HepG2 (cell line): ENCODE results near the gene KIAA0040. TPM values are rescaled to one million over a fixed set of nuclear protein-coding genes. Genes with fewer than 3 reads are reported as not detected.

ENCODE experiments used
- ATAC-seq: fragments of 200-7000 bp; cut with Tn5 transposase; 3 replicates; pipeline ENCODE4 v1.9.1; 2020; ENCODE audit warnings: mild to moderate bottlenecking, moderate library complexity
- BruUV-seq: library from RNA; stranded (reverse); fragments of 400-500 nt; replicated peaks from 2 replicates; lab custom pipeline; 2021; lab: Mats Ljungman, UMichigan
- CTCF ChIA-PET: fragments of 300-600 bp; formaldehyde crosslinking; extraction: SDS; loops from one replicate; lab custom pipeline; 2021; ENCODE audit warnings: low total read pairs, inconsistent platforms, low intra/inter-chr PET ratio; lab: Yijun Ruan, JAX
- POLR2A ChIA-PET: fragments of 350-600 bp; sonication (Branson Sonifier 250); formaldehyde crosslinking; loops from one replicate; lab custom pipeline; 2020; ENCODE audit warnings: antibody characterized with exemption, inconsistent platforms; lab: Yijun Ruan, JAX
- DNase-seq: peaks from one replicate; pipeline ENCODE4 v3.0.0-alpha.2; 2015; ENCODE audit warnings: low spot score
- FAIRE-seq: peaks from 3 replicates; lab custom pipeline; 2011; peaks lifted over from hg19 to GRCh38; lab: Jason Lieb, UNC
- H2AFZ ChIP-seq: one replicate; pipeline ENCODE4 v1.6.1; 2011; ENCODE audit warnings: low read length, inconsistent platforms
- H3K27ac ChIP-seq: fragments of 300-600 bp; 3 replicates; pipeline ENCODE4 v1.8.0; 2011; ENCODE audit warnings: mixed run types, mild to moderate bottlenecking, mixed read lengths, low read length, inconsistent platforms; ENCODE audit not compliant: insufficient read depth; ENCODE audit errors: extremely low read length
- H3K27me3 ChIP-seq, 2 experiments: fragments of 200-600 bp in 1 of 2; 2 replicates in 1 of 2; 3 replicates in 1 of 2; pipeline versions ENCODE4 v1.6.0 to v1.8.0; 2011; ENCODE audit warnings: low read length in 2 of 2, mild to moderate bottlenecking in 2 of 2, moderate library complexity in 2 of 2, inconsistent platforms in 1 of 2; ENCODE audit not compliant: insufficient read depth in 2 of 2, control insufficient read depth in 1 of 2
- H3K36me3 ChIP-seq, 2 experiments: fragments of 200-600 bp in 1 of 2; replicated peaks in 1 of 2; 2 replicates in 1 of 2; 3 replicates in 1 of 2; pipeline versions ENCODE4 v1.5.1 to v1.8.0; 2011; ENCODE audit warnings: low read length in 2 of 2, inconsistent platforms in 1 of 2; ENCODE audit not compliant: insufficient read depth in 2 of 2, control insufficient read depth in 1 of 2
- H3K4me1 ChIP-seq: 2 replicates; pipeline ENCODE4 v1.5.1; 2012; ENCODE audit warnings: low read length, inconsistent platforms; ENCODE audit not compliant: insufficient read depth
- H3K4me2 ChIP-seq: 2 replicates; pipeline ENCODE4 v1.6.0; 2011; ENCODE audit warnings: low read depth, low read length, inconsistent platforms
- H3K4me3 ChIP-seq, 3 experiments: fragments of 200-600 bp in 1 of 3; sonication (generic), shearing (Covaris generic) in 1 of 3; replicated peaks in 1 of 3; 2 replicates each; pipeline ENCODE4 v1.5.1; 2011 to 2016; ENCODE audit warnings: low read length in 3 of 3, inconsistent platforms in 2 of 3, low read depth in 2 of 3, mild to moderate bottlenecking in 2 of 3, control low read depth in 1 of 3, mixed read lengths in 1 of 3; ENCODE audit not compliant: insufficient read depth in 1 of 3
- H3K79me2 ChIP-seq: one replicate; pipeline ENCODE4 v1.6.1; 2011; ENCODE audit warnings: low read length, inconsistent platforms; ENCODE audit not compliant: insufficient read depth
- H3K9ac ChIP-seq: 2 replicates; pipeline ENCODE4 v1.6.0; 2011; ENCODE audit warnings: mild to moderate bottlenecking, low read depth, low read length, inconsistent platforms; ENCODE audit not compliant: insufficient read depth
- H3K9me3 ChIP-seq: 2 replicates; pipeline ENCODE4 v1.5.1; 2012; ENCODE audit warnings: mild to moderate bottlenecking, low read length
- H4K20me1 ChIP-seq: 2 replicates; pipeline ENCODE4 v1.6.0; 2011; ENCODE audit warnings: inconsistent platforms, mild to moderate bottlenecking, low read length, moderate library complexity; ENCODE audit not compliant: insufficient read depth
- CEBPB ChIP-seq: IDR thresholded peaks from 2 replicates; pipeline ENCODE4 v1.6.1; 2011; ENCODE audit warnings: low read depth, low read length, improper control_type of control experiment, borderline replicate concordance
- ELF4 ChIP-seq: sonication (generic); formaldehyde crosslinking; IDR thresholded peaks from 2 replicates; pipeline ENCODE4 v1.5.0; 2020; ENCODE audit warnings: missing genetic modification reagents, mild to moderate bottlenecking, moderate library complexity, borderline replicate concordance
- FOXJ3 ChIP-seq: sonication (generic); formaldehyde crosslinking; IDR thresholded peaks from 2 replicates; pipeline ENCODE4 v1.4.0; 2020; ENCODE audit warnings: missing genetic modification reagents, mild to moderate bottlenecking, borderline replicate concordance
- KLF11 ChIP-seq: IDR thresholded peaks from 2 replicates; pipeline ENCODE4 v1.6.1; 2016; ENCODE audit warnings: missing compliant biosample characterization
- KLF13 ChIP-seq: sonication (generic); formaldehyde crosslinking; IDR thresholded peaks from 2 replicates; pipeline ENCODE4 v1.4.0; 2020; ENCODE audit warnings: mild to moderate bottlenecking, missing genetic modification reagents
- MIXL1 ChIP-seq: IDR thresholded peaks from 2 replicates; pipeline ENCODE4 v1.6.1; 2016
- NKX3-1 ChIP-seq: sonication (generic); formaldehyde crosslinking; IDR thresholded peaks from 2 replicates; pipeline ENCODE4 v1.5.0; 2020; ENCODE audit warnings: missing genetic modification reagents
- RXRA ChIP-seq: sonication (generic); formaldehyde crosslinking; IDR thresholded peaks from 2 replicates; pipeline ENCODE4 v1.5.1; 2020; ENCODE audit warnings: missing genetic modification reagents
- ZNF354B ChIP-seq: sonication (generic); formaldehyde crosslinking; IDR thresholded peaks from 2 replicates; pipeline ENCODE4 v1.8.0; 2022; ENCODE audit warnings: mild to moderate bottlenecking, missing genetic modification reagents
- ZNF557 ChIP-seq: sonication (generic); formaldehyde crosslinking; IDR thresholded peaks from 2 replicates; pipeline ENCODE4 v1.4.0; 2020; ENCODE audit warnings: missing genetic modification reagents
- WGBS: methylation state at CpG from one replicate; pipeline ENCODE4 v1.1.6; 2017; ENCODE audit warnings: low lambda C conversion rate; 5-methylcytosine and 5-hydroxymethylcytosine counted together
- in situ Hi-C: cut with HindIII; loops from 2 replicates; pipeline ENCODE4 v1.10.0; 2017; ENCODE audit warnings: low pct_unique_long_range_greater_than_20kb; ENCODE audit not compliant: extremely low pct_ligation_motif_present
- intact Hi-C: fragments of 100-400 bp; cut with micrococcal nuclease; formaldehyde crosslinking; loops from one replicate; pipeline ENCODE4 v1.10.0; 2022; ENCODE audit not compliant: unreplicated experiment
- polyA plus RNA-seq, 8 experiments: library from polyadenylated mRNA; depleted of rRNA in 3 of 8; stranded (reverse) in 7 of 8; unstranded in 1 of 8; fragments of >200 nt; fragmentation: Illumina TruSeq in 4 of 8; extraction: Trizol in 4 of 8; gene quantifications; 2 replicates each; pipeline versions ENCODE4 v1.2.1 to v1.2.3, GENCODE V29; 2011 to 2016; ENCODE audit warnings: low read depth in 4 of 8, missing spikeins in 1 of 8, mixed read lengths in 1 of 8; ENCODE audit not compliant: insufficient read depth in 1 of 8
- total RNA-seq, 5 experiments: library from RNA; depleted of rRNA; stranded (reverse); fragments of >200 nt; fragmentation: Illumina TruSeq; extraction: Trizol; gene quantifications; 2 replicates each; pipeline ENCODE4 v1.2.3, GENCODE V29; 2016; ENCODE audit warnings: low read depth in 1 of 5
- TF ChIP-seq, protein P1 (sequence below): sonication (generic); formaldehyde crosslinking; IDR thresholded peaks from 2 replicates; pipeline ENCODE4 v1.4.0; 2020; ENCODE audit warnings: missing genetic modification reagents
- TF ChIP-seq, protein P2 (sequence below): sonication (generic); formaldehyde crosslinking; IDR thresholded peaks from 2 replicates; pipeline ENCODE4 v1.4.0; 2020; ENCODE audit warnings: mild to moderate bottlenecking, low read depth, missing genetic modification reagents

KIAA0040 gene
- total and polyA plus RNA-seq, 2 of the 13 experiments (the other 11 are each of a cell fraction or from before 2014, with no cell fraction given) = 0.24 to 0.26 TPM

DNA sequence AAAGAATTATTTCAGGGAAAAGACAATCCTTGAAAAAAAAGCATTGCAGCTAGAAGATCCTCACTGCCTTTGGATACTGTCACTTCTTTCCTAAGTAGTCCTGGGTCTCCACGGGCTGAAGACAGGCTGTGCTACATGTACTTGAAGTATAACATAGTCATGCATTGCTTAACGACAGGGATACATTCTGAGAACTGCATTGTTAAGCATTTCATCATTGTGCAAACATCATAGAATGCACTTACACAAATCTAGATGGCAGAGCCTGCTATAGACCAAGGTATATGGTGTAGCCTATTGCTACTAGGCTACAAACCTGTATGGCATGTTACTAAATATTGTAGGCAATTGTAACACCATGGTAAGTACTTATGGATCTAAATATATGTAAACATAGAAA lies 54.0 kb downstream of the KIAA0040 start:
- H3K4me1 ChIP-seq = no peaks in the 10 kb centered on the region; the same call in 1 of the 2 replicates
- no peaks in the 10 kb centered on the region; a peak in 1 of 5 replicates for H3K27me3 ChIP-seq
- no peaks in the 10 kb centered on the region for H3K36me3 ChIP-seq
- ATAC-seq = no peak
- H3K27ac ChIP-seq = no peak overlapping the region
- no peak for FAIRE-seq
- no peak overlapping the region for H2AFZ ChIP-seq
- no peak for DNase-seq
- in situ Hi-C loops = no loop called here
- H3K79me2 ChIP-seq = no peaks in the 10 kb centered on the region
- intact Hi-C loops = no loop called here
- TF ChIP-seq, protein P1, sequence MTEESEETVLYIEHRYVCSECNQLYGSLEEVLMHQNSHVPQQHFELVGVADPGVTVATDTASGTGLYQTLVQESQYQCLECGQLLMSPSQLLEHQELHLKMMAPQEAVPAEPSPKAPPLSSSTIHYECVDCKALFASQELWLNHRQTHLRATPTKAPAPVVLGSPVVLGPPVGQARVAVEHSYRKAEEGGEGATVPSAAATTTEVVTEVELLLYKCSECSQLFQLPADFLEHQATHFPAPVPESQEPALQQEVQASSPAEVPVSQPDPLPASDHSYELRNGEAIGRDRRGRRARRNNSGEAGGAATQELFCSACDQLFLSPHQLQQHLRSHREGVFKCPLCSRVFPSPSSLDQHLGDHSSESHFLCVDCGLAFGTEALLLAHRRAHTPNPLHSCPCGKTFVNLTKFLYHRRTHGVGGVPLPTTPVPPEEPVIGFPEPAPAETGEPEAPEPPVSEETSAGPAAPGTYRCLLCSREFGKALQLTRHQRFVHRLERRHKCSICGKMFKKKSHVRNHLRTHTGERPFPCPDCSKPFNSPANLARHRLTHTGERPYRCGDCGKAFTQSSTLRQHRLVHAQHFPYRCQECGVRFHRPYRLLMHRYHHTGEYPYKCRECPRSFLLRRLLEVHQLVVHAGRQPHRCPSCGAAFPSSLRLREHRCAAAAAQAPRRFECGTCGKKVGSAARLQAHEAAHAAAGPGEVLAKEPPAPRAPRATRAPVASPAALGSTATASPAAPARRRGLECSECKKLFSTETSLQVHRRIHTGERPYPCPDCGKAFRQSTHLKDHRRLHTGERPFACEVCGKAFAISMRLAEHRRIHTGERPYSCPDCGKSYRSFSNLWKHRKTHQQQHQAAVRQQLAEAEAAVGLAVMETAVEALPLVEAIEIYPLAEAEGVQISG (CRISPR knock-in tag) = no peak
- peak; percentile 11; the same call in 1 of the 2 replicates for TF ChIP-seq CEBPB
- no peak overlapping the region for H3K4me3 ChIP-seq
- H4K20me1 ChIP-seq = no peaks in the 10 kb centered on the region
- ChIA-PET CTCF (no interaction called here), POLR2A (no interaction called here)
- H3K9me3 ChIP-seq = no peaks in the 10 kb centered on the region
- no peak overlapping the region for H3K9ac ChIP-seq
- no TSS peak for BruUV-seq
- no peak overlapping the region for H3K4me2 ChIP-seq
- WGBS = 0% methylated on average over 2 of the region's 2 CpGs

DNA sequence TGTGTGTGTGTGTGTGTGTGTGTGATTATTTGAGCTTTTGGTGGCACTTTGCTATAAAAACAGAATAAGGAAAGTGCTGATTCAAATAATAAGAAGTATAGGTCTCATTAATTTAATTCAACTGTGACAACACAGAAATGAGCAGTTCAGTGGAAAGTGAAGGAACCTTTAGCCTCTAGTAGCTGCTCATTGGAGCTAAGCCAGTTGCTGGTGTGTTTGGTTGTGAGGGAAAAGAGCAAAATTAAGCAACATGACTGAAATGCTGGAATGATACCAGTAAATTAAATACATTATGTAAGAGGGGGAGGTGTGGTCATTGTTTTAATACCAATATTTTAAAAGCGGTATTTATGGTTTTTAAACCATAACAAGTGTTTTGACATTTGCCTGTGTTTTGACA lies 55.2 kb downstream of the KIAA0040 start:
- Histone ChIP-seq H4K20me1 (no peaks in the 10 kb centered on the region), H3K4me1 (no peaks in the 10 kb centered on the region; the same call in 1 of the 2 replicates), H3K4me2 (no peak overlapping the region), H3K27ac (no peak overlapping the region), H3K27me3 (no peaks in the 10 kb centered on the region; a peak in 1 of 5 replicates), H2AFZ (no peak overlapping the region), H3K9ac (no peak overlapping the region), H3K36me3 (no peaks in the 10 kb centered on the region), H3K9me3 (no peaks in the 10 kb centered on the region), H3K79me2 (no peaks in the 10 kb centered on the region), H3K4me3 (no peak overlapping the region)
- WGBS = 59% methylated on average over 1 of the region's 1 CpG
- BruUV-seq = no TSS peak
- in situ Hi-C loops = no loop called here
- intact Hi-C loops = no loop called here
- POLR2A ChIA-PET = no interaction called here
- CTCF ChIA-PET = no interaction called here
- TF ChIP-seq ZNF557 (no peak), MIXL1 (no peak), FOXJ3 (CRISPR knock-in tag) (no peak), KLF11 (CRISPR knock-in tag) (no peak), ZNF354B (CRISPR knock-in tag) (no peak), KLF13 (no peak), NKX3-1 (CRISPR knock-in tag) (no peak), RXRA (no peak), ELF4 (CRISPR knock-in tag) (no peak)
- TF ChIP-seq, protein P2, sequence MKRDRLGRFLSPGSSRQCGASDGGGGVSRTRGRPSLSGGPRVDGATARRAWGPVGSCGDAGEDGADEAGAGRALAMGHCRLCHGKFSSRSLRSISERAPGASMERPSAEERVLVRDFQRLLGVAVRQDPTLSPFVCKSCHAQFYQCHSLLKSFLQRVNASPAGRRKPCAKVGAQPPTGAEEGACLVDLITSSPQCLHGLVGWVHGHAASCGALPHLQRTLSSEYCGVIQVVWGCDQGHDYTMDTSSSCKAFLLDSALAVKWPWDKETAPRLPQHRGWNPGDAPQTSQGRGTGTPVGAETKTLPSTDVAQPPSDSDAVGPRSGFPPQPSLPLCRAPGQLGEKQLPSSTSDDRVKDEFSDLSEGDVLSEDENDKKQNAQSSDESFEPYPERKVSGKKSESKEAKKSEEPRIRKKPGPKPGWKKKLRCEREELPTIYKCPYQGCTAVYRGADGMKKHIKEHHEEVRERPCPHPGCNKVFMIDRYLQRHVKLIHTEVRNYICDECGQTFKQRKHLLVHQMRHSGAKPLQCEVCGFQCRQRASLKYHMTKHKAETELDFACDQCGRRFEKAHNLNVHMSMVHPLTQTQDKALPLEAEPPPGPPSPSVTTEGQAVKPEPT (CRISPR knock-in tag) = no peak
- DNase-seq = no peak
- ATAC-seq = no peak
- no peak for FAIRE-seq
